ENCODE measurements around the gene DIAPH2. TPM values are rescaled to one million over a fixed set of nuclear protein-coding genes. Genes with fewer than 3 reads are reported as not detected.

Gene DIAPH2
- total RNA-seq, 1 experiment from 2014 or later = 10.9 TPM

DNA sequence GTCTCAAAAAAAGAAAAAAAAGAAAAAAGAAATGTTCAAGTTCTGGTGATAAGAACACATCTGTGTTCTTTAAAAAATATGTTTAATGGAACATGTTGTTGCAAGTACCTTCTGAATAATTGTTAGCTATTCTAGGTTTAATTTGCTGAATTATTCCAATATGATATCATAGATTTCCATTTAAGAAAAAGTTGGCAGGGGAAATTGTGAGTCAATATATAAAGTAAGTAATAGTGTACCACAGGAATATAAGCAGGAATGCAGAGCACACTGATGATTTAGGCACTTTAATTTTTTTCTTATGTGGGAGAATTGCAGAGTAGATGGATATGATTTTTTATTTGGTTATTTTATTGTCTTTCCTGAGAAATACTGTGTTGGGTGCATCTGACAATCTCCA lies 389.8 kb downstream of the DIAPH2 start (continued):
- TF ChIP-seq, protein P1, sequence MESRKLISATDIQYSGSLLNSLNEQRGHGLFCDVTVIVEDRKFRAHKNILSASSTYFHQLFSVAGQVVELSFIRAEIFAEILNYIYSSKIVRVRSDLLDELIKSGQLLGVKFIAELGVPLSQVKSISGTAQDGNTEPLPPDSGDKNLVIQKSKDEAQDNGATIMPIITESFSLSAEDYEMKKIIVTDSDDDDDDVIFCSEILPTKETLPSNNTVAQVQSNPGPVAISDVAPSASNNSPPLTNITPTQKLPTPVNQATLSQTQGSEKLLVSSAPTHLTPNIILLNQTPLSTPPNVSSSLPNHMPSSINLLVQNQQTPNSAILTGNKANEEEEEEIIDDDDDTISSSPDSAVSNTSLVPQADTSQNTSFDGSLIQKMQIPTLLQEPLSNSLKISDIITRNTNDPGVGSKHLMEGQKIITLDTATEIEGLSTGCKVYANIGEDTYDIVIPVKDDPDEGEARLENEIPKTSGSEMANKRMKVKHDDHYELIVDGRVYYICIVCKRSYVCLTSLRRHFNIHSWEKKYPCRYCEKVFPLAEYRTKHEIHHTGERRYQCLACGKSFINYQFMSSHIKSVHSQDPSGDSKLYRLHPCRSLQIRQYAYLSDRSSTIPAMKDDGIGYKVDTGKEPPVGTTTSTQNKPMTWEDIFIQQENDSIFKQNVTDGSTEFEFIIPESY (IDR thresholded peaks at IDR 0.05; ENCODE audit: extremely low read depth, insufficient replicate concordance, low read length) = no peak

DNA sequence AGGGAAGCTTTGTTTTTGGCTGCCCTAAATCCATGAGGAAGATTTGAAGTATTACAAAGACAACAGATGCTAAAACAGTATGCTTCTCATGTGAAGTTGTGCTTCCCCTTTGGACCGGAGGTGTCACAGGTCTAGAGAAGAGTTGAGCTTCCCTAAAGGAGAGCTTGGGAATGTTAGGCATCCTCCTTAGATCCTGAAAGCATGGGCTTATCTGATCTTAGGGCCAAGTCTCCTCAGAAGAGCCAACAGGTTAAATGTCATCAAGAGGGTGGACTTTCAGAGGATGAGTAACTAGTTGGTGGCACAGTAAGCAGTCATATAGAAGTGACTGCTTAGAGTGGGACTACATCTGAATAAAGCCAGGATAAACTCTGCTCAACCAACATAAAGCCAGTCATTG lies 404.5 kb downstream of the DIAPH2 start:
- CTCF ChIA-PET = no interaction called here
- Histone ChIP-seq H3K4me3 (replicated peaks in 1 of 2; ENCODE audit: low read depth in 1 of 2, low read length in 2 of 2) (no peak overlapping the region), H3K9me3 (ENCODE audit: control insufficient read depth in 1 of 2, insufficient read depth in 1 of 2, low read depth in 1 of 2, low read length in 2 of 2) (no peaks in the 10 kb centered on the region), H3K9me2 (ENCODE audit: insufficient read depth) (no peaks in the 10 kb centered on the region), H3K79me2 (ENCODE audit: insufficient read depth, low read length) (no peaks in the 10 kb centered on the region), H3K36me3 (ENCODE audit: control insufficient read depth in 1 of 2, insufficient read depth in 2 of 2, low read length in 2 of 2) (no peaks in the 10 kb centered on the region), H4K20me1 (ENCODE audit: insufficient read depth) (no peaks in the 10 kb centered on the region), H3K4me1 (ENCODE audit: control insufficient read depth in 1 of 2, insufficient read depth in 2 of 2, low read length in 2 of 2) (no peaks in the 10 kb centered on the region), H2AFZ (ENCODE audit: low read depth, low read length, poor library complexity, severe bottlenecking) (no peak overlapping the region), H3K27me3 (ENCODE audit: insufficient read depth, low read length) (no peaks in the 10 kb centered on the region), H3K9ac (ENCODE audit: low read length) (no peak overlapping the region), H3K27ac (ENCODE audit: low read depth, low read length) (no peak overlapping the region), H3K4me2 (ENCODE audit: low read length) (no peak overlapping the region)
- POLR2A ChIA-PET = no interaction called here
- TF ChIP-seq ZFX (IDR thresholded peaks at IDR 0.05) (no peak), CEBPB (IDR thresholded peaks at IDR 0.05; ENCODE audit: low read depth) (no peak), POLR2A (IDR thresholded peaks at IDR 0.05; ENCODE audit: borderline replicate concordance, extremely low read depth, insufficient read depth, insufficient read length) (no peak), EZH2phosphoT487 (IDR thresholded peaks at IDR 0.05; ENCODE audit: borderline replicate concordance) (no peak), SP1 (IDR thresholded peaks at IDR 0.05; ENCODE audit: low read depth) (no peak), YY1 (IDR thresholded peaks at IDR 0.05; ENCODE audit: extremely low read depth, insufficient replicate concordance, low read depth, low read length) (no peak), ELF1 (IDR thresholded peaks at IDR 0.05; ENCODE audit: borderline replicate concordance, low read depth) (no peak), SIN3A (IDR thresholded peaks at IDR 0.05; ENCODE audit: low read depth) (no peak), TCF7L2 (IDR thresholded peaks at IDR 0.05; ENCODE audit: borderline replicate concordance, extremely low read depth, insufficient read depth, insufficient read length) (no peak), EGR1 (IDR thresholded peaks at IDR 0.05; ENCODE audit: low read depth) (no peak), EZH2 (IDR thresholded peaks at IDR 0.05) (no peak), CBX3 (IDR thresholded peaks at IDR 0.05; ENCODE audit: low read depth) (no peak), POLR2AphosphoS5 (IDR thresholded peaks at IDR 0.05; ENCODE audit: low read depth, low read length) (no peak), JUND (IDR thresholded peaks at IDR 0.05) (no peak), FOSL1 (IDR thresholded peaks at IDR 0.05; ENCODE audit: low read depth) (no peak), RAD21 (IDR thresholded peaks at IDR 0.05; ENCODE audit: low read depth) (no peak)
- TF ChIP-seq, protein P2, sequence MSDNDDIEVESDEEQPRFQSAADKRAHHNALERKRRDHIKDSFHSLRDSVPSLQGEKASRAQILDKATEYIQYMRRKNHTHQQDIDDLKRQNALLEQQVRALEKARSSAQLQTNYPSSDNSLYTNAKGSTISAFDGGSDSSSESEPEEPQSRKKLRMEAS (IDR thresholded peaks at IDR 0.05) = no peak
- TF ChIP-seq, protein P3, sequence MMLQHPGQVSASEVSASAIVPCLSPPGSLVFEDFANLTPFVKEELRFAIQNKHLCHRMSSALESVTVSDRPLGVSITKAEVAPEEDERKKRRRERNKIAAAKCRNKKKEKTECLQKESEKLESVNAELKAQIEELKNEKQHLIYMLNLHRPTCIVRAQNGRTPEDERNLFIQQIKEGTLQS (IDR thresholded peaks at IDR 0.05) = no peak
- TF ChIP-seq, protein P4, sequence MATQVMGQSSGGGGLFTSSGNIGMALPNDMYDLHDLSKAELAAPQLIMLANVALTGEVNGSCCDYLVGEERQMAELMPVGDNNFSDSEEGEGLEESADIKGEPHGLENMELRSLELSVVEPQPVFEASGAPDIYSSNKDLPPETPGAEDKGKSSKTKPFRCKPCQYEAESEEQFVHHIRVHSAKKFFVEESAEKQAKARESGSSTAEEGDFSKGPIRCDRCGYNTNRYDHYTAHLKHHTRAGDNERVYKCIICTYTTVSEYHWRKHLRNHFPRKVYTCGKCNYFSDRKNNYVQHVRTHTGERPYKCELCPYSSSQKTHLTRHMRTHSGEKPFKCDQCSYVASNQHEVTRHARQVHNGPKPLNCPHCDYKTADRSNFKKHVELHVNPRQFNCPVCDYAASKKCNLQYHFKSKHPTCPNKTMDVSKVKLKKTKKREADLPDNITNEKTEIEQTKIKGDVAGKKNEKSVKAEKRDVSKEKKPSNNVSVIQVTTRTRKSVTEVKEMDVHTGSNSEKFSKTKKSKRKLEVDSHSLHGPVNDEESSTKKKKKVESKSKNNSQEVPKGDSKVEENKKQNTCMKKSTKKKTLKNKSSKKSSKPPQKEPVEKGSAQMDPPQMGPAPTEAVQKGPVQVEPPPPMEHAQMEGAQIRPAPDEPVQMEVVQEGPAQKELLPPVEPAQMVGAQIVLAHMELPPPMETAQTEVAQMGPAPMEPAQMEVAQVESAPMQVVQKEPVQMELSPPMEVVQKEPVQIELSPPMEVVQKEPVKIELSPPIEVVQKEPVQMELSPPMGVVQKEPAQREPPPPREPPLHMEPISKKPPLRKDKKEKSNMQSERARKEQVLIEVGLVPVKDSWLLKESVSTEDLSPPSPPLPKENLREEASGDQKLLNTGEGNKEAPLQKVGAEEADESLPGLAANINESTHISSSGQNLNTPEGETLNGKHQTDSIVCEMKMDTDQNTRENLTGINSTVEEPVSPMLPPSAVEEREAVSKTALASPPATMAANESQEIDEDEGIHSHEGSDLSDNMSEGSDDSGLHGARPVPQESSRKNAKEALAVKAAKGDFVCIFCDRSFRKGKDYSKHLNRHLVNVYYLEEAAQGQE (IDR thresholded peaks at IDR 0.05; ENCODE audit: low read depth) = no peak
- TF ChIP-seq, protein P1 (IDR thresholded peaks at IDR 0.05; ENCODE audit: extremely low read depth, insufficient replicate concordance, low read length) = no peak
- intact Hi-C loops (cut with micrococcal nuclease) = no loop called here
- DNase-seq (ENCODE audit: low read depth, low spot score) = no peak
- BruUV-seq (replicated peaks) = no TSS peak
- no peak for ATAC-seq
- RAD21 ChIA-PET (ENCODE audit: low non-redundant PET in 1 of 2, low total read pairs in 2 of 2, uncharacterized antibody in 2 of 2, unreplicated experiment in 2 of 2) = no interaction called here

Measured in HCT116 (cell line).